Neural cell (in vitro differentiated cells): ENCODE results near the gene ELN. TPM values are rescaled to one million over a fixed set of nuclear protein-coding genes. Genes with fewer than 3 reads are reported as not detected.

Experiments
- H2AFZ ChIP-seq: fragments of 200-600, 300-800 bp; sonication (generic), shearing (Covaris generic); 2 replicates; pipeline ENCODE4 v1.6.0; 2014; ENCODE audit warnings: low read depth, mild to moderate bottlenecking, antibody characterized with exemption, low read length, moderate library complexity
- H3F3A ChIP-seq: fragments of 200-600 bp; shearing (Covaris generic); 2 replicates; pipeline ENCODE4 v1.6.1; 2016; ENCODE audit warnings: mild to moderate bottlenecking, moderate library complexity, mixed read lengths, antibody characterized with exemption, low read length; ENCODE audit not compliant: insufficient read depth, poor library complexity, severe bottlenecking
- H3K27ac ChIP-seq: fragments of 200-600, 300-800 bp; sonication (generic), shearing (Covaris generic); 2 replicates; pipeline ENCODE4 v1.5.1; 2014; ENCODE audit warnings: mild to moderate bottlenecking, low read length, moderate library complexity
- H3K27me3 ChIP-seq: fragments of 300-800, 200-600 bp; sonication (generic), shearing (Covaris generic); 2 replicates; pipeline ENCODE4 v1.6.0; 2014; ENCODE audit warnings: mild to moderate bottlenecking, low read depth, low read length, moderate library complexity; ENCODE audit not compliant: insufficient read depth
- H3K36me3 ChIP-seq: fragments of 300-800, 200-600 bp; sonication (generic), shearing (Covaris generic); 2 replicates; pipeline ENCODE4 v1.5.1; 2014; ENCODE audit warnings: mild to moderate bottlenecking, antibody characterized with exemption, low read length, moderate library complexity; ENCODE audit not compliant: insufficient read depth
- H3K4me2 ChIP-seq: fragments of 300-800, 200-600 bp; sonication (generic), shearing (Covaris generic); 2 replicates; pipeline ENCODE4 v1.6.0; 2014; ENCODE audit warnings: mild to moderate bottlenecking, low read length
- H3K4me3 ChIP-seq: fragments of 300-800, 200-600 bp; sonication (generic), shearing (Covaris generic); 2 replicates; pipeline ENCODE4 v1.5.1; 2014; ENCODE audit warnings: mild to moderate bottlenecking, low read length, moderate library complexity
- H3K79me2 ChIP-seq: fragments of 200-600 bp; shearing (Covaris generic); replicated peaks from 2 replicates; pipeline ENCODE4 v1.6.0; 2014; ENCODE audit warnings: mild to moderate bottlenecking, low read length, moderate library complexity; ENCODE audit not compliant: insufficient read depth
- H3K9ac ChIP-seq: fragments of 300-800, 200-600 bp; sonication (generic), shearing (Covaris generic); 2 replicates; pipeline ENCODE4 v1.6.1; 2016; ENCODE audit warnings: mild to moderate bottlenecking, low read length, mixed read lengths
- H3K9me2 ChIP-seq: fragments of 200-600 bp; shearing (Covaris generic); 2 replicates; pipeline ENCODE4 v1.6.1; 2016; ENCODE audit warnings: mild to moderate bottlenecking, low read length, mixed read lengths; ENCODE audit not compliant: insufficient read depth
- H3K9me3 ChIP-seq: fragments of 200-600, 300-800 bp; sonication (generic), shearing (Covaris generic); 2 replicates; pipeline ENCODE4 v1.6.1; 2016; ENCODE audit warnings: mild to moderate bottlenecking, mixed run types, low read length, moderate library complexity, mixed read lengths
- H4K20me1 ChIP-seq: fragments of 200-600 bp; shearing (Covaris generic); 2 replicates; pipeline ENCODE4 v1.6.1; 2016; ENCODE audit warnings: mild to moderate bottlenecking, mixed run types; ENCODE audit not compliant: insufficient read depth
- CTCF ChIP-seq: fragments of 450-650 bp; IDR thresholded peaks from 2 replicates; pipeline ENCODE4 v1.5.1; 2014; ENCODE audit warnings: antibody characterized with exemption, mild to moderate bottlenecking, moderate library complexity; ENCODE audit not compliant: poor library complexity, severe bottlenecking
- EP300 ChIP-seq: fragments of 450-650 bp; conservative IDR thresholded peaks from 2 replicates; pipeline ENCODE4 v1.6.1; 2014; ENCODE audit warnings: antibody characterized with exemption, mild to moderate bottlenecking, moderate library complexity; ENCODE audit not compliant: poor library complexity, severe bottlenecking
- EZH2 ChIP-seq: fragments of 200-600, 300-800 bp; shearing (Covaris generic), sonication (generic); IDR thresholded peaks from 2 replicates; pipeline ENCODE4 v1.6.1; 2014; ENCODE audit warnings: antibody characterized with exemption, low read length, borderline replicate concordance, mild to moderate bottlenecking; ENCODE audit not compliant: insufficient read depth, poor library complexity, severe bottlenecking
- MXI1 ChIP-seq: fragments of 450-650 bp; conservative IDR thresholded peaks from 2 replicates; pipeline ENCODE4 v1.6.1; 2014; ENCODE audit warnings: antibody characterized with exemption, mild to moderate bottlenecking; ENCODE audit not compliant: poor library complexity, severe bottlenecking
- POLR2AphosphoS5 ChIP-seq: IDR thresholded peaks from 2 replicates; pipeline ENCODE4 v1.6.1; 2012
- RAD21 ChIP-seq: fragments of 450-650 bp; conservative IDR thresholded peaks from 2 replicates; pipeline ENCODE4 v1.6.1; 2014; ENCODE audit warnings: antibody characterized with exemption, mild to moderate bottlenecking, moderate library complexity
- SMC3 ChIP-seq: fragments of 450-650 bp; conservative IDR thresholded peaks from 2 replicates; pipeline ENCODE4 v1.6.1; 2014; ENCODE audit warnings: antibody characterized with exemption, mild to moderate bottlenecking, moderate library complexity; ENCODE audit not compliant: poor library complexity
- TAF1 ChIP-seq: IDR thresholded peaks from 2 replicates; pipeline ENCODE4 v1.6.1; 2012; ENCODE audit warnings: low read depth
- polyA plus RNA-seq: library from polyadenylated mRNA; depleted of rRNA; stranded (reverse); fragments of >200 nt; gene quantifications from 2 replicates; pipeline ENCODE4 v1.2.3, GENCODE V29; 2014
- TF ChIP-seq, protein P1 (sequence below): IDR thresholded peaks from 2 replicates; pipeline ENCODE4 v1.6.1; 2012; ENCODE audit warnings: borderline replicate concordance

The ELN gene
- polyA plus RNA-seq, 1 donor from 2014 or later = not detected

DNA sequence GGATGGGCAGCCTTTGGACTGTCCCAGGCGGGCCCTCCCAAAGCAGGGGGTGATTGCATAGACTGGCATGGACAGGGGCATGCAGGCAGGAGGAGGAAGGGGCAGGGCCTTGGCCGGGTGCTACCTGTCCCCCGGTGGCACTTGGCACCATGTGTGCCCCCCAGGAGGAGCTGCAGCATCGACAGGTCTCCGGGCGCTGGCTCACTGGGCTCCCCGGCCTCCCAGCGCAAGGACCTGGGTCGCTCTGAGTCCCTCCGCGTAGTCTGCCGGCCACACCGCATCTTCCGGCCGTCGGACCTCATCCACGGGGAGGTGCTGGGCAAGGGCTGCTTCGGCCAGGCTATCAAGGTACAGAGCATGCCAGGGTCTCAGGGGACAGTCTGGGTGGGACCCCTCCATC is 78.9 kb downstream of the ELN start:
- H3K27me3 ChIP-seq = no peaks in the 10 kb centered on the region
- no peak overlapping the region for H3K27ac ChIP-seq
- H3K9me2 ChIP-seq = no peaks in the 10 kb centered on the region
- H3K4me3 ChIP-seq = no peak overlapping the region
- H3K9me3 ChIP-seq = no peaks in the 10 kb centered on the region
- no peak overlapping the region for H3K9ac ChIP-seq
- H3K79me2 ChIP-seq = no peaks in the 10 kb centered on the region
- H3K4me2 ChIP-seq = no peak overlapping the region
- H3K36me3 ChIP-seq = peaks cover 4% of the 10 kb centered on the region
- no peaks in the 10 kb centered on the region for H3F3A ChIP-seq
- no peak overlapping the region for H2AFZ ChIP-seq
- TF ChIP-seq EP300 = no peak
- TF ChIP-seq SMC3 = no peak
- no peak for TF ChIP-seq POLR2AphosphoS5
- TF ChIP-seq, protein P1, sequence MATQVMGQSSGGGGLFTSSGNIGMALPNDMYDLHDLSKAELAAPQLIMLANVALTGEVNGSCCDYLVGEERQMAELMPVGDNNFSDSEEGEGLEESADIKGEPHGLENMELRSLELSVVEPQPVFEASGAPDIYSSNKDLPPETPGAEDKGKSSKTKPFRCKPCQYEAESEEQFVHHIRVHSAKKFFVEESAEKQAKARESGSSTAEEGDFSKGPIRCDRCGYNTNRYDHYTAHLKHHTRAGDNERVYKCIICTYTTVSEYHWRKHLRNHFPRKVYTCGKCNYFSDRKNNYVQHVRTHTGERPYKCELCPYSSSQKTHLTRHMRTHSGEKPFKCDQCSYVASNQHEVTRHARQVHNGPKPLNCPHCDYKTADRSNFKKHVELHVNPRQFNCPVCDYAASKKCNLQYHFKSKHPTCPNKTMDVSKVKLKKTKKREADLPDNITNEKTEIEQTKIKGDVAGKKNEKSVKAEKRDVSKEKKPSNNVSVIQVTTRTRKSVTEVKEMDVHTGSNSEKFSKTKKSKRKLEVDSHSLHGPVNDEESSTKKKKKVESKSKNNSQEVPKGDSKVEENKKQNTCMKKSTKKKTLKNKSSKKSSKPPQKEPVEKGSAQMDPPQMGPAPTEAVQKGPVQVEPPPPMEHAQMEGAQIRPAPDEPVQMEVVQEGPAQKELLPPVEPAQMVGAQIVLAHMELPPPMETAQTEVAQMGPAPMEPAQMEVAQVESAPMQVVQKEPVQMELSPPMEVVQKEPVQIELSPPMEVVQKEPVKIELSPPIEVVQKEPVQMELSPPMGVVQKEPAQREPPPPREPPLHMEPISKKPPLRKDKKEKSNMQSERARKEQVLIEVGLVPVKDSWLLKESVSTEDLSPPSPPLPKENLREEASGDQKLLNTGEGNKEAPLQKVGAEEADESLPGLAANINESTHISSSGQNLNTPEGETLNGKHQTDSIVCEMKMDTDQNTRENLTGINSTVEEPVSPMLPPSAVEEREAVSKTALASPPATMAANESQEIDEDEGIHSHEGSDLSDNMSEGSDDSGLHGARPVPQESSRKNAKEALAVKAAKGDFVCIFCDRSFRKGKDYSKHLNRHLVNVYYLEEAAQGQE = no peak
- TF ChIP-seq TAF1 = no peak
- no peak for TF ChIP-seq EZH2
- TF ChIP-seq CTCF = no peak
- TF ChIP-seq RAD21 = no peak
- TF ChIP-seq MXI1 = no peak
- H4K20me1 ChIP-seq = no peaks in the 10 kb centered on the region

DNA sequence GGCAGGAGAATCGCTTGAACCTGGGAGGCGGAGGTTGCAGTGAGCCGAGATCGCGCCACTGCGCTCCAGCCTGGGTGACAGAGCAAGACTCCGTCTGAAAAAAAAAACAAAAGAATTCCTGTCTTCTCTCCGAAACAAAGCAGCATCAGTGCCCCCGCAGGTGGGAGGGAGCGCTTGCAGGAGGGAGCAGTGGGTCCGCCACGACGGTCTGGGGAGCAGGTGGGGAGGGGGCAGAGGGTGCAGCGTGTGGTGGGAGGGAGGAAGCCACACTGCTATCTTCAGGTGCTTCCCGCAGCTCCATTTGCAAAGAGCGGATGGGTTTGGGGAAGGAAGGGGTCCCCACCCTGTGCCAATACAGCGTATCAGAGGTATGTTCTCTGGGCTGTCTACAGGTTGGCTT is 87.4 kb downstream of the ELN start:
- Histone ChIP-seq H3K9me3 (no peaks in the 10 kb centered on the region), H3K36me3 (peaks cover 6% of the 10 kb centered on the region), H3K27me3 (no peaks in the 10 kb centered on the region), H4K20me1 (no peaks in the 10 kb centered on the region), H3K4me2 (no peak overlapping the region), H3K27ac (no peak overlapping the region), H3F3A (no peaks in the 10 kb centered on the region), H3K4me3 (no peak overlapping the region), H3K9ac (no peak overlapping the region), H3K79me2 (no peaks in the 10 kb centered on the region), H2AFZ (no peak overlapping the region), H3K9me2 (no peaks in the 10 kb centered on the region)
- TF ChIP-seq SMC3 = no peak
- no peak for TF ChIP-seq MXI1
- TF ChIP-seq TAF1 = no peak
- no peak for TF ChIP-seq EZH2
- TF ChIP-seq EP300 = no peak
- no peak for TF ChIP-seq POLR2AphosphoS5
- TF ChIP-seq, protein P1 = no peak
- TF ChIP-seq CTCF = no peak
- no peak for TF ChIP-seq RAD21
